Measurements from ENCODE around the gene CLCN7.

DNA sequence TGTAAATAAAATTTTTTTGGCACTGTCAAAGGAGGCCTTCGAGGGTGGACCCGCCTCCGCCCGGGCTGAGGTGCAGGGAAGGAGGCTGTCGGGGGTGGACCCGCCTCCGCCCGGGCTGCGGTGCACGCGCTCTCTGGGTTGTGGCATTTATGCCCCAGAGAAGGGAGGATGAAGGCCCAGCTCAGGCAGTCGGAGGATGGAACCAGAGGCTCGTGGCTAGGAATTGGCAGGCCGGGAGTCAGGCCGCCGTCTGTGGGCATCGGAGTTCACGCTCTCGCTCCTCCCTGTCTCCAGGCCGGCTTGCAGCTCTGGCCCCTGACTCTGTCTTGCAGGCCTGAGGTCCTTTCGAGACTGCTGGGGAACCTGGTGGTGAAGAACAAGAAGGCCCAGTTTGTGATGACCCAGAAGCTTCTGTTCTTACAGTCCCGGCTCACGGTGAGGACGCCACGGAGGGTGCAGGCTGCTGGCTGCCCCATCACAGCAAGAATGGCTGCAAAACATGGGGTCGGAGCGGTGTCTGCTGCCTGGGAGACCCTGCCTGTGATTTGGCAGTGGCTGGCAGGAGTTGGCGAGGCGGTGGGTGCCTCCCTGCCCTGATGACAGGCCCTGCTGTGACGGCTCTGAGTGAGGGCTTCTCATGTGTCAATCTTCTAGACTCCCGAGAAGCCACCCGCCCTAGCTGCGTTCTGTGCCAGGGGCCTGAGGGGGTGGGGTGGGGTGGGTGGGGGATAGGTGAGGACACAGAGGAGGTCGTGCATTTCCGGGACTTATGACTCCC is 24.3 kb upstream of the CLCN7 start:
- TF ChIP-seq, protein P1, sequence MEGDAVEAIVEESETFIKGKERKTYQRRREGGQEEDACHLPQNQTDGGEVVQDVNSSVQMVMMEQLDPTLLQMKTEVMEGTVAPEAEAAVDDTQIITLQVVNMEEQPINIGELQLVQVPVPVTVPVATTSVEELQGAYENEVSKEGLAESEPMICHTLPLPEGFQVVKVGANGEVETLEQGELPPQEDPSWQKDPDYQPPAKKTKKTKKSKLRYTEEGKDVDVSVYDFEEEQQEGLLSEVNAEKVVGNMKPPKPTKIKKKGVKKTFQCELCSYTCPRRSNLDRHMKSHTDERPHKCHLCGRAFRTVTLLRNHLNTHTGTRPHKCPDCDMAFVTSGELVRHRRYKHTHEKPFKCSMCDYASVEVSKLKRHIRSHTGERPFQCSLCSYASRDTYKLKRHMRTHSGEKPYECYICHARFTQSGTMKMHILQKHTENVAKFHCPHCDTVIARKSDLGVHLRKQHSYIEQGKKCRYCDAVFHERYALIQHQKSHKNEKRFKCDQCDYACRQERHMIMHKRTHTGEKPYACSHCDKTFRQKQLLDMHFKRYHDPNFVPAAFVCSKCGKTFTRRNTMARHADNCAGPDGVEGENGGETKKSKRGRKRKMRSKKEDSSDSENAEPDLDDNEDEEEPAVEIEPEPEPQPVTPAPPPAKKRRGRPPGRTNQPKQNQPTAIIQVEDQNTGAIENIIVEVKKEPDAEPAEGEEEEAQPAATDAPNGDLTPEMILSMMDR (IDR thresholded peaks at IDR 0.05) = no peak
- TF ChIP-seq EZH2 (IDR thresholded peaks at IDR 0.05) (no peak), EZH2phosphoT487 (IDR thresholded peaks at IDR 0.05) (no peak)

All from neural progenitor cell (in vitro differentiated cells).